Measurements from ENCODE around the gene C19orf85.

C19orf85 gene

DNA sequence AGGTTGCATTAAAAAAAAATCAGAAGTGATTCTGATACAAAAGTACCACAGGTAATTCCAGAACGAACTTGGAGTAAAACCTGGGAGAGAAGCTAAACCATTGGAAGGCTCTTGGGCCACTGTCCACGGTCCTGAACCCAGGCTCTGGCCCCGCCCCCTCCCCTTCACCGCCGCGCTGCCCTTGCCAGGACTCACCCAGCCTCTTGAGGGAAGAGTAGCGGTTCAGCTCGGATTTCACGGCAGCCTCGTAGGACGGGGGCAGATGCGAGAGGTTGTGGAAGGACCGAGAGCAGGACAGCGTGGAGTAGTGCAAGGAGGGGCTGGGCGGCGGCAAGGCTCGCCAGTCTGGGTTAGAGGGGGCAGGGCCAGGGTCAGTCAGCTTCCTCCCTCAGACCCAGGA is 27.1 kb downstream of the C19orf85 start (continued):
- TF ChIP-seq, protein P1, sequence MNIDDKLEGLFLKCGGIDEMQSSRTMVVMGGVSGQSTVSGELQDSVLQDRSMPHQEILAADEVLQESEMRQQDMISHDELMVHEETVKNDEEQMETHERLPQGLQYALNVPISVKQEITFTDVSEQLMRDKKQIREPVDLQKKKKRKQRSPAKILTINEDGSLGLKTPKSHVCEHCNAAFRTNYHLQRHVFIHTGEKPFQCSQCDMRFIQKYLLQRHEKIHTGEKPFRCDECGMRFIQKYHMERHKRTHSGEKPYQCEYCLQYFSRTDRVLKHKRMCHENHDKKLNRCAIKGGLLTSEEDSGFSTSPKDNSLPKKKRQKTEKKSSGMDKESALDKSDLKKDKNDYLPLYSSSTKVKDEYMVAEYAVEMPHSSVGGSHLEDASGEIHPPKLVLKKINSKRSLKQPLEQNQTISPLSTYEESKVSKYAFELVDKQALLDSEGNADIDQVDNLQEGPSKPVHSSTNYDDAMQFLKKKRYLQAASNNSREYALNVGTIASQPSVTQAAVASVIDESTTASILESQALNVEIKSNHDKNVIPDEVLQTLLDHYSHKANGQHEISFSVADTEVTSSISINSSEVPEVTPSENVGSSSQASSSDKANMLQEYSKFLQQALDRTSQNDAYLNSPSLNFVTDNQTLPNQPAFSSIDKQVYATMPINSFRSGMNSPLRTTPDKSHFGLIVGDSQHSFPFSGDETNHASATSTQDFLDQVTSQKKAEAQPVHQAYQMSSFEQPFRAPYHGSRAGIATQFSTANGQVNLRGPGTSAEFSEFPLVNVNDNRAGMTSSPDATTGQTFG (tag by site-specific recombination; IDR thresholded peaks at IDR 0.05; ENCODE audit: borderline replicate concordance): no peak
- no peak for TF ChIP-seq ZBTB7A (tag by site-specific recombination; IDR thresholded peaks at IDR 0.05; ENCODE audit: low read depth)
- no peak for TF ChIP-seq ZNF521 (tag by site-specific recombination; IDR thresholded peaks at IDR 0.05)
- peak; percentile 40; the same call in 1 of the 2 replicates for TF ChIP-seq IKZF3 (tag by site-specific recombination; IDR thresholded peaks at IDR 0.05)
- no peak for TF ChIP-seq ZNF391 (tag by site-specific recombination; IDR thresholded peaks at IDR 0.05; ENCODE audit: borderline replicate concordance, low read depth)
- TF ChIP-seq ZNF423 (tag by site-specific recombination; IDR thresholded peaks at IDR 0.05): no peak
- no peak for TF ChIP-seq SETDB1 (IDR thresholded peaks at IDR 0.05; ENCODE audit: insufficient read length, low read length)
- TF ChIP-seq ZNF707 (tag by site-specific recombination; IDR thresholded peaks at IDR 0.05): no peak
- TF ChIP-seq MZF1 (tag by site-specific recombination; IDR thresholded peaks at IDR 0.05; ENCODE audit: borderline replicate concordance): no peak
- peak; percentile 63 for TF ChIP-seq ZBTB17 (tag by site-specific recombination; IDR thresholded peaks at IDR 0.05)
- TF ChIP-seq, protein P2, sequence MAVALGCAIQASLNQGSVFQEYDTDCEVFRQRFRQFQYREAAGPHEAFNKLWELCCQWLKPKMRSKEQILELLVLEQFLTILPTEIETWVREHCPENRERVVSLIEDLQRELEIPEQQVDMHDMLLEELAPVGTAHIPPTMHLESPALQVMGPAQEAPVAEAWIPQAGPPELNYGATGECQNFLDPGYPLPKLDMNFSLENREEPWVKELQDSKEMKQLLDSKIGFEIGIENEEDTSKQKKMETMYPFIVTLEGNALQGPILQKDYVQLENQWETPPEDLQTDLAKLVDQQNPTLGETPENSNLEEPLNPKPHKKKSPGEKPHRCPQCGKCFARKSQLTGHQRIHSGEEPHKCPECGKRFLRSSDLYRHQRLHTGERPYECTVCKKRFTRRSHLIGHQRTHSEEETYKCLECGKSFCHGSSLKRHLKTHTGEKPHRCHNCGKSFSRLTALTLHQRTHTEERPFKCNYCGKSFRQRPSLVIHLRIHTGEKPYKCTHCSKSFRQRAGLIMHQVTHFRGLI (tag by site-specific recombination; IDR thresholded peaks at IDR 0.05): no peak
- TF ChIP-seq, protein P3, sequence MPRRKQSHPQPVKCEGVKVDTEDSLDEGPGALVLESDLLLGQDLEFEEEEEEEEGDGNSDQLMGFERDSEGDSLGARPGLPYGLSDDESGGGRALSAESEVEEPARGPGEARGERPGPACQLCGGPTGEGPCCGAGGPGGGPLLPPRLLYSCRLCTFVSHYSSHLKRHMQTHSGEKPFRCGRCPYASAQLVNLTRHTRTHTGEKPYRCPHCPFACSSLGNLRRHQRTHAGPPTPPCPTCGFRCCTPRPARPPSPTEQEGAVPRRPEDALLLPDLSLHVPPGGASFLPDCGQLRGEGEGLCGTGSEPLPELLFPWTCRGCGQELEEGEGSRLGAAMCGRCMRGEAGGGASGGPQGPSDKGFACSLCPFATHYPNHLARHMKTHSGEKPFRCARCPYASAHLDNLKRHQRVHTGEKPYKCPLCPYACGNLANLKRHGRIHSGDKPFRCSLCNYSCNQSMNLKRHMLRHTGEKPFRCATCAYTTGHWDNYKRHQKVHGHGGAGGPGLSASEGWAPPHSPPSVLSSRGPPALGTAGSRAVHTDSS (tag by site-specific recombination; IDR thresholded peaks at IDR 0.05): no peak
- TF ChIP-seq ZNF202 (tag by site-specific recombination; IDR thresholded peaks at IDR 0.05; ENCODE audit: borderline replicate concordance): no peak
- no peak for TF ChIP-seq ZNF335 (tag by site-specific recombination; conservative IDR thresholded peaks at IDR 0.05)
- TF ChIP-seq ZNF266 (tag by site-specific recombination; IDR thresholded peaks at IDR 0.05; ENCODE audit: low read depth): no peak
- TF ChIP-seq, protein P4, sequence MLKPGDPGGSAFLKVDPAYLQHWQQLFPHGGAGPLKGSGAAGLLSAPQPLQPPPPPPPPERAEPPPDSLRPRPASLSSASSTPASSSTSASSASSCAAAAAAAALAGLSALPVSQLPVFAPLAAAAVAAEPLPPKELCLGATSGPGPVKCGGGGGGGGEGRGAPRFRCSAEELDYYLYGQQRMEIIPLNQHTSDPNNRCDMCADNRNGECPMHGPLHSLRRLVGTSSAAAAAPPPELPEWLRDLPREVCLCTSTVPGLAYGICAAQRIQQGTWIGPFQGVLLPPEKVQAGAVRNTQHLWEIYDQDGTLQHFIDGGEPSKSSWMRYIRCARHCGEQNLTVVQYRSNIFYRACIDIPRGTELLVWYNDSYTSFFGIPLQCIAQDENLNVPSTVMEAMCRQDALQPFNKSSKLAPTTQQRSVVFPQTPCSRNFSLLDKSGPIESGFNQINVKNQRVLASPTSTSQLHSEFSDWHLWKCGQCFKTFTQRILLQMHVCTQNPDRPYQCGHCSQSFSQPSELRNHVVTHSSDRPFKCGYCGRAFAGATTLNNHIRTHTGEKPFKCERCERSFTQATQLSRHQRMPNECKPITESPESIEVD (tag by site-specific recombination; IDR thresholded peaks at IDR 0.05): no peak
- TF ChIP-seq REPIN1 (tag by site-specific recombination; IDR thresholded peaks at IDR 0.05; ENCODE audit: low read depth): no peak

GRCh38 chr19:55436847-55437246 is 27.7 kb downstream of the C19orf85 start:
- Histone ChIP-seq H3K4me3 (ENCODE audit: low read depth, low read length) (no peak overlapping the region), H3K36me3 (ENCODE audit: control insufficient read depth in 2 of 2, insufficient read depth in 1 of 2, low read length in 2 of 2) (no peaks in the 10 kb centered on the region), H3K27ac (ENCODE audit: extremely low read depth, low read depth, low read length) (no peak overlapping the region), H3K9me3 (ENCODE audit: control insufficient read depth, insufficient read depth, low read depth, low read length) (no peaks in the 10 kb centered on the region), H3K4me1 (ENCODE audit: control insufficient read depth, insufficient read depth, low read length) (peaks cover 1% of the 10 kb centered on the region; the same call in 1 of the 2 replicates)
- ChIA-PET POLR2A (interaction anchor here (0.5 to 1.8 kb wide), 7 partner anchors 25 to 250 kb away, joined by 3 to 13 read pairs (median 3); partner anchors contain the start of genes ISOC2, UBE2S and ZNF628), CTCF (interaction anchor here (0.7 to 1.8 kb wide), 6 partner anchors 17 to 358 kb away, joined by 4 to 7 read pairs (median 4); no protein-coding TSS in a partner anchor)
- TF ChIP-seq ZNF670 (tag by site-specific recombination; IDR thresholded peaks at IDR 0.05; ENCODE audit: low read depth): no peak
- TF ChIP-seq, protein P5, sequence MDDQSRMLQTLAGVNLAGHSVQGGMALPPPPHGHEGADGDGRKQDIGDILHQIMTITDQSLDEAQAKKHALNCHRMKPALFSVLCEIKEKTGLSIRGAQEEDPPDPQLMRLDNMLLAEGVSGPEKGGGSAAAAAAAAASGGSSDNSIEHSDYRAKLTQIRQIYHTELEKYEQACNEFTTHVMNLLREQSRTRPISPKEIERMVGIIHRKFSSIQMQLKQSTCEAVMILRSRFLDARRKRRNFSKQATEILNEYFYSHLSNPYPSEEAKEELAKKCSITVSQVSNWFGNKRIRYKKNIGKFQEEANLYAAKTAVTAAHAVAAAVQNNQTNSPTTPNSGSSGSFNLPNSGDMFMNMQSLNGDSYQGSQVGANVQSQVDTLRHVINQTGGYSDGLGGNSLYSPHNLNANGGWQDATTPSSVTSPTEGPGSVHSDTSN (CRISPR knock-in tag; IDR thresholded peaks at IDR 0.05): no peak
- TF ChIP-seq, protein P6, sequence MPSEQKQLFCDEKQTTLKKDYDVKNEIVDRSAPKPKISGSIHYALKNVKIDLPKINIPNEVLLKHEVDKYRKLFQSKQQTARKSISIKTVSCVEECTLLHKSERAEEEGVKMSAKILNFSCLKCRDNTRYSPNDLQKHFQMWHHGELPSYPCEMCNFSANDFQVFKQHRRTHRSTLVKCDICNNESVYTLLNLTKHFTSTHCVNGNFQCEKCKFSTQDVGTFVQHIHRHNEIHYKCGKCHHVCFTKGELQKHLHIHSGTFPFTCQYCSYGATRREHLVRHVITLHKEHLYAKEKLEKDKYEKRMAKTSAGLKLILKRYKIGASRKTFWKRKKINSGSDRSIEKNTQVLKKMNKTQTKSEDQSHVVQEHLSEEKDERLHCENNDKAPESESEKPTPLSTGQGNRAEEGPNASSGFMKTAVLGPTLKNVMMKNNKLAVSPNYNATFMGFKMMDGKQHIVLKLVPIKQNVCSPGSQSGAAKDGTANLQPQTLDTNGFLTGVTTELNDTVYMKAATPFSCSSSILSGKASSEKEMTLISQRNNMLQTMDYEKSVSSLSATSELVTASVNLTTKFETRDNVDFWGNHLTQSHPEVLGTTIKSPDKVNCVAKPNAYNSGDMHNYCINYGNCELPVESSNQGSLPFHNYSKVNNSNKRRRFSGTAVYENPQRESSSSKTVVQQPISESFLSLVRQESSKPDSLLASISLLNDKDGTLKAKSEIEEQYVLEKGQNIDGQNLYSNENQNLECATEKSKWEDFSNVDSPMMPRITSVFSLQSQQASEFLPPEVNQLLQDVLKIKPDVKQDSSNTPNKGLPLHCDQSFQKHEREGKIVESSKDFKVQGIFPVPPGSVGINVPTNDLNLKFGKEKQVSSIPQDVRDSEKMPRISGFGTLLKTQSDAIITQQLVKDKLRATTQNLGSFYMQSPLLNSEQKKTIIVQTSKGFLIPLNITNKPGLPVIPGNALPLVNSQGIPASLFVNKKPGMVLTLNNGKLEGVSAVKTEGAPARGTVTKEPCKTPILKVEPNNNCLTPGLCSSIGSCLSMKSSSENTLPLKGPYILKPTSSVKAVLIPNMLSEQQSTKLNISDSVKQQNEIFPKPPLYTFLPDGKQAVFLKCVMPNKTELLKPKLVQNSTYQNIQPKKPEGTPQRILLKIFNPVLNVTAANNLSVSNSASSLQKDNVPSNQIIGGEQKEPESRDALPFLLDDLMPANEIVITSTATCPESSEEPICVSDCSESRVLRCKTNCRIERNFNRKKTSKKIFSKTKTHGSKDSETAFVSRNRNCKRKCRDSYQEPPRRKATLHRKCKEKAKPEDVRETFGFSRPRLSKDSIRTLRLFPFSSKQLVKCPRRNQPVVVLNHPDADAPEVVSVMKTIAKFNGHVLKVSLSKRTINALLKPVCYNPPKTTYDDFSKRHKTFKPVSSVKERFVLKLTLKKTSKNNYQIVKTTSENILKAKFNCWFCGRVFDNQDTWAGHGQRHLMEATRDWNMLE (tag by site-specific recombination; conservative IDR thresholded peaks at IDR 0.05; ENCODE audit: low read depth): no peak
- no peak for TF ChIP-seq ZNF121 (tag by site-specific recombination; IDR thresholded peaks at IDR 0.05)
- TF ChIP-seq ZNF473 (tag by site-specific recombination; IDR thresholded peaks at IDR 0.05): no peak
- TF ChIP-seq ZSCAN16 (tag by site-specific recombination; IDR thresholded peaks at IDR 0.05): no peak
- no peak for TF ChIP-seq ZNF654 (tag by site-specific recombination; IDR thresholded peaks at IDR 0.05; ENCODE audit: low read depth)
